Uterus (tissue), 2 donors: ENCODE measurements around the gene EPB41.

Experiments used
- POLR2A ChIP-seq, 2 donors: fragments of 450-650 bp; IDR thresholded peaks; one replicate each; pipeline ENCODE4 v1.6.1; 2016; ENCODE audit warnings: antibody characterized with exemption in 2 of 2, mild to moderate bottlenecking in 1 of 2, moderate library complexity in 1 of 2
- TF ChIP-seq, protein P1 (sequence below), 4 experiments: fragments of 200-600 bp in 2 of 4; fragments of 450-650 bp in 2 of 4; sonication (generic) in 2 of 4; IDR thresholded peaks; one replicate each; pipeline ENCODE4 v1.5.1; 2016 to 2019; ENCODE audit warnings: antibody characterized with exemption in 4 of 4, mild to moderate bottlenecking in 2 of 4, moderate library complexity in 1 of 4

DNA sequence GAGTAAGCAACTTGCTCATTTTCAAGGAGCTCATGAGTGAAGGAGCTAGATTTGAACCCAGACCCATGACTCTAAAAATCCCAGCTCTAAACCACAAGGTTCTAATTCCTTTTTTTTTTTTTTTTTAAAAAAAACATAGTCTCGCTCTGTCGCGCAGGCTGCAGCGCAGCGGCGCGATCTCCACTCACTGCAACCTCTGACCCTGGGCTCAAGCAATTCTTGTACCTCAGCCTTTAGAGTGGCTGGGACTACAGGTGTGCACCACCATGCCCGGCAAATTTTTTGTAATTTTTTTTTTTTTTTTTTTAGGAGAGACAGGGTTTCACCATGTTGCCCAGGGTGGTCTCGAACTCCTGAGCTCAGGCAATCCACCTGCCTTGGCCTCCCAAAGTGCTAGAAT is 253.5 kb downstream of the EPB41 start:
- TF ChIP-seq, protein P1, sequence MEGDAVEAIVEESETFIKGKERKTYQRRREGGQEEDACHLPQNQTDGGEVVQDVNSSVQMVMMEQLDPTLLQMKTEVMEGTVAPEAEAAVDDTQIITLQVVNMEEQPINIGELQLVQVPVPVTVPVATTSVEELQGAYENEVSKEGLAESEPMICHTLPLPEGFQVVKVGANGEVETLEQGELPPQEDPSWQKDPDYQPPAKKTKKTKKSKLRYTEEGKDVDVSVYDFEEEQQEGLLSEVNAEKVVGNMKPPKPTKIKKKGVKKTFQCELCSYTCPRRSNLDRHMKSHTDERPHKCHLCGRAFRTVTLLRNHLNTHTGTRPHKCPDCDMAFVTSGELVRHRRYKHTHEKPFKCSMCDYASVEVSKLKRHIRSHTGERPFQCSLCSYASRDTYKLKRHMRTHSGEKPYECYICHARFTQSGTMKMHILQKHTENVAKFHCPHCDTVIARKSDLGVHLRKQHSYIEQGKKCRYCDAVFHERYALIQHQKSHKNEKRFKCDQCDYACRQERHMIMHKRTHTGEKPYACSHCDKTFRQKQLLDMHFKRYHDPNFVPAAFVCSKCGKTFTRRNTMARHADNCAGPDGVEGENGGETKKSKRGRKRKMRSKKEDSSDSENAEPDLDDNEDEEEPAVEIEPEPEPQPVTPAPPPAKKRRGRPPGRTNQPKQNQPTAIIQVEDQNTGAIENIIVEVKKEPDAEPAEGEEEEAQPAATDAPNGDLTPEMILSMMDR (IDR thresholded peaks at IDR 0.05): no peak
- no peak for TF ChIP-seq POLR2A (IDR thresholded peaks at IDR 0.05)
